Loucy (cell line): Measurements from ENCODE around the gene GPC5.

ENCODE experiments used
- H2AFZ ChIP-seq: fragments of 200-600 bp; sonication (generic); 2 replicates; pipeline ENCODE4 v1.6.0; 2016; ENCODE audit warnings: antibody characterized with exemption, mild to moderate bottlenecking, low read length, moderate library complexity
- H3F3A ChIP-seq: fragments of 200-600 bp; 2 replicates; pipeline ENCODE4 v1.6.0; 2016; ENCODE audit warnings: antibody characterized with exemption, low read depth, mild to moderate bottlenecking
- H3K27me3 ChIP-seq: fragments of 200-600 bp; sonication (generic); 2 replicates; pipeline ENCODE4 v1.6.1; 2014; ENCODE audit warnings: low read length, mild to moderate bottlenecking; ENCODE audit not compliant: insufficient read depth, poor library complexity, severe bottlenecking
- H3K36me3 ChIP-seq: fragments of 200-600 bp; sonication (generic); 2 replicates; pipeline ENCODE4 v1.6.1; 2016; ENCODE audit warnings: low read length; ENCODE audit not compliant: insufficient read depth
- H3K4me1 ChIP-seq: fragments of 200-600 bp; sonication (generic); 2 replicates; pipeline ENCODE4 v1.5.1; 2014; ENCODE audit warnings: low read length, mild to moderate bottlenecking; ENCODE audit not compliant: insufficient read depth, poor library complexity, severe bottlenecking
- H3K4me2 ChIP-seq: fragments of 200-600 bp; sonication (generic); 2 replicates; pipeline ENCODE4 v1.6.0; 2014; ENCODE audit warnings: antibody characterized with exemption, low read length, low read depth, mild to moderate bottlenecking; ENCODE audit not compliant: poor library complexity, severe bottlenecking
- H3K4me3 ChIP-seq: fragments of 200-600 bp; sonication (generic); 2 replicates; pipeline ENCODE4 v1.5.1; 2014; ENCODE audit warnings: low read length, mild to moderate bottlenecking, mixed read lengths; ENCODE audit not compliant: poor library complexity, severe bottlenecking
- H3K79me2 ChIP-seq: fragments of 200-600 bp; sonication (generic); 2 replicates; pipeline ENCODE4 v1.6.1; 2014; ENCODE audit warnings: low read length; ENCODE audit not compliant: insufficient read depth
- H3K9ac ChIP-seq: fragments of 200-600 bp; sonication (generic); 2 replicates; pipeline ENCODE4 v1.6.0; 2014; ENCODE audit warnings: mild to moderate bottlenecking, low read depth, low read length, moderate library complexity; ENCODE audit not compliant: poor library complexity, severe bottlenecking
- H3K9me2 ChIP-seq: fragments of 200-600 bp; sonication (generic); replicated peaks from 2 replicates; pipeline ENCODE4 v1.6.1; 2016; ENCODE audit warnings: low read depth, low read length, mixed read lengths
- H3K9me3 ChIP-seq: fragments of 200-600 bp; sonication (generic); 2 replicates; pipeline ENCODE4 v1.6.1; 2014; ENCODE audit warnings: mild to moderate bottlenecking, antibody characterized with exemption, low read length, low read depth; ENCODE audit not compliant: insufficient read depth
- H4K20me1 ChIP-seq: fragments of 200-600 bp; sonication (generic); 2 replicates; pipeline ENCODE4 v1.6.0; 2014; ENCODE audit warnings: antibody characterized with exemption, low read length, mild to moderate bottlenecking; ENCODE audit not compliant: insufficient read depth, poor library complexity, severe bottlenecking
- EZH2phosphoT487 ChIP-seq: fragments of 200-600 bp; IDR thresholded peaks from 2 replicates; pipeline ENCODE4 v1.6.1; 2018; ENCODE audit warnings: antibody characterized with exemption, mild to moderate bottlenecking, moderate library complexity, borderline replicate concordance
- TF ChIP-seq, protein P1 (sequence below): fragments of 200-600 bp; sonication (generic); conservative IDR thresholded peaks from 2 replicates; pipeline ENCODE4 v1.5.1; 2014; ENCODE audit warnings: mild to moderate bottlenecking, antibody characterized with exemption, low read length

Gene GPC5

DNA sequence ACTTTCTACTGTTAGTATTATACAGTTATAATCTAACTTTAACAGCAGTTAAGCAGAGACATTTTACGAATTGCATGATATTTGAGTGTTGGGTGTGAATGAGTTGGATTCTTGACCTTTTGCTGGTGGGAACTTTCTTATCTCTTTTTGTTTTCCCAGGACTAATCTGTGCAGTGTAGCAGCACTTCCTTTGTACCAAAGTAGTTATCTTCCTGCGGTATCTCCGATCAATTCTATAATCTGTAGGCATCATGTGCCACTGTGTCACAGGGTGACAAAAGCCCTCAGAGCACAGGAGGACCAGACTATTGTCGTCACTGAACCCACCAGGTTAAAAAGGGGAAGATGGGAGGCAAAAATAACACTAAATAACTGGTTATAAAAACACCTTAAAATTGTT, 823.5 kb downstream of the GPC5 start:
- no peaks in the 10 kb centered on the region for H3K9me2 ChIP-seq

GRCh38 chr13:92224052-92224821, 825.8 kb downstream of the GPC5 start:
- TF ChIP-seq, protein P1, sequence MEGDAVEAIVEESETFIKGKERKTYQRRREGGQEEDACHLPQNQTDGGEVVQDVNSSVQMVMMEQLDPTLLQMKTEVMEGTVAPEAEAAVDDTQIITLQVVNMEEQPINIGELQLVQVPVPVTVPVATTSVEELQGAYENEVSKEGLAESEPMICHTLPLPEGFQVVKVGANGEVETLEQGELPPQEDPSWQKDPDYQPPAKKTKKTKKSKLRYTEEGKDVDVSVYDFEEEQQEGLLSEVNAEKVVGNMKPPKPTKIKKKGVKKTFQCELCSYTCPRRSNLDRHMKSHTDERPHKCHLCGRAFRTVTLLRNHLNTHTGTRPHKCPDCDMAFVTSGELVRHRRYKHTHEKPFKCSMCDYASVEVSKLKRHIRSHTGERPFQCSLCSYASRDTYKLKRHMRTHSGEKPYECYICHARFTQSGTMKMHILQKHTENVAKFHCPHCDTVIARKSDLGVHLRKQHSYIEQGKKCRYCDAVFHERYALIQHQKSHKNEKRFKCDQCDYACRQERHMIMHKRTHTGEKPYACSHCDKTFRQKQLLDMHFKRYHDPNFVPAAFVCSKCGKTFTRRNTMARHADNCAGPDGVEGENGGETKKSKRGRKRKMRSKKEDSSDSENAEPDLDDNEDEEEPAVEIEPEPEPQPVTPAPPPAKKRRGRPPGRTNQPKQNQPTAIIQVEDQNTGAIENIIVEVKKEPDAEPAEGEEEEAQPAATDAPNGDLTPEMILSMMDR = no peak
- no peak for TF ChIP-seq EZH2phosphoT487
- Histone ChIP-seq H4K20me1 (no peaks in the 10 kb centered on the region), H3K4me2 (no peak overlapping the region), H3K27me3 (no peaks in the 10 kb centered on the region), H3K4me3 (no peak overlapping the region), H2AFZ (no peak overlapping the region), H3K79me2 (no peaks in the 10 kb centered on the region), H3F3A (no peaks in the 10 kb centered on the region), H3K9ac (no peak overlapping the region), H3K4me1 (no peaks in the 10 kb centered on the region), H3K36me3 (no peaks in the 10 kb centered on the region), H3K9me2 (no peaks in the 10 kb centered on the region), H3K9me3 (no peaks in the 10 kb centered on the region)

More for the DNA sequence above, 823.5 kb downstream of the GPC5 start:
- Histone ChIP-seq H3K79me2 (no peaks in the 10 kb centered on the region), H3K9me3 (no peaks in the 10 kb centered on the region), H3K4me2 (no peak overlapping the region), H3F3A (no peaks in the 10 kb centered on the region), H3K27me3 (no peaks in the 10 kb centered on the region), H3K4me3 (no peak overlapping the region), H3K36me3 (no peaks in the 10 kb centered on the region), H2AFZ (no peak overlapping the region), H3K9ac (no peak overlapping the region), H3K4me1 (no peaks in the 10 kb centered on the region), H4K20me1 (no peaks in the 10 kb centered on the region)
- TF ChIP-seq, protein P1 = no peak
- TF ChIP-seq EZH2phosphoT487 = no peak

- H3K36me3 ChIP-seq = no peaks in the 10 kb centered on the region
- H3K9me2 ChIP-seq = no peaks in the 10 kb centered on the region
- H3K9me3 ChIP-seq = no peaks in the 10 kb centered on the region
- no peaks in the 10 kb centered on the region for H3K4me1 ChIP-seq
- no peak overlapping the region for H3K9ac ChIP-seq
- H3K27me3 ChIP-seq = no peaks in the 10 kb centered on the region
- no peak overlapping the region for H3K4me2 ChIP-seq
- H4K20me1 ChIP-seq = no peaks in the 10 kb centered on the region
- H3K4me3 ChIP-seq = no peak overlapping the region
- H3K79me2 ChIP-seq = no peaks in the 10 kb centered on the region
- TF ChIP-seq EZH2phosphoT487 = no peak
- TF ChIP-seq, protein P1 = no peak
- H2AFZ ChIP-seq = no peak overlapping the region
- H3F3A ChIP-seq = no peaks in the 10 kb centered on the region
These were observed 826.4 kb downstream of the GPC5 start for GRCh38 chr13:92224825-92225224.
